NCI-H1694 (cell line): ENCODE results near the gene CD151.

ENCODE experiments used
- DNase-seq: peaks from one replicate; lab custom pipeline; 2025; lab: John Stamatoyannopoulos, UW

Gene CD151

DNA sequence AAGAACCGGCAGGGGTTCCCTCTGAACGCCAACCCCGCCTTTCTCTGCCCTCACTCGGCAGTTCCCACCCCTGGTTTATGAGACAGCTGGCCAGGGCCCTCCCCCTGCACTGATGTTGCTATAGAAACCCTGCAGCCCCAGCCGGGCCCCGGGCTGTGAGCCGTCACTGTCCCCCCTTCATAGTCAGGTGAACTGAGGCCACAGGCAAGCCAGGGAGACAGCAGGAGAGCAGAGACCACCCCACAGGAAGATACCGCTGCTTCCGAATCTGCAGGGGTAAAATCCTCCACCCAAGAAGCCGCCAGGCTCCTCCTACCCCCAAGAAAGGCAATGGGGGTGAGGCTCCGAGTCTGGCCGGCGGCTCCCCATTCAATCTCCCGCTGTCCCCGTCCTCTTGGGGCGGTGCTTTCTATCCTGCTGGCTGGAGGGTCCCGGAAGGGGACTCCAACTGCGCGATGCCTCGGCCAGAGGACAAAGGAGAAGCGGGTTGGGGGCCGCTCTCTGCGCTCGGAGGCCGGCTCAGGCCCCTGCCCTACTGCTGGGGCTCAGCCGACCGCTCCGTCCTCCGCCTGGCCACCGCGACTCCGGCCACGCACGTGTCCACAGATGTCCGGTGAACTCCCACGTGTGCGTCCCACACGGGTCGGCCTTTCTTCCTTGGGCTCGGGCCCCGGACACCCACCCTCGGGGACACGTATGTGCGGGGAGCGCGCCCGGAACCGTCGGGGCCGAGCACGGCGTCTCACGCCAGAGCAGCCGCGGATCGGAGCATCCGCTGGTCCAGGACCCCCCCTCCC is 35.3 kb upstream of the CD151 start:
- DNase-seq = peak; percentile 90

DNA sequence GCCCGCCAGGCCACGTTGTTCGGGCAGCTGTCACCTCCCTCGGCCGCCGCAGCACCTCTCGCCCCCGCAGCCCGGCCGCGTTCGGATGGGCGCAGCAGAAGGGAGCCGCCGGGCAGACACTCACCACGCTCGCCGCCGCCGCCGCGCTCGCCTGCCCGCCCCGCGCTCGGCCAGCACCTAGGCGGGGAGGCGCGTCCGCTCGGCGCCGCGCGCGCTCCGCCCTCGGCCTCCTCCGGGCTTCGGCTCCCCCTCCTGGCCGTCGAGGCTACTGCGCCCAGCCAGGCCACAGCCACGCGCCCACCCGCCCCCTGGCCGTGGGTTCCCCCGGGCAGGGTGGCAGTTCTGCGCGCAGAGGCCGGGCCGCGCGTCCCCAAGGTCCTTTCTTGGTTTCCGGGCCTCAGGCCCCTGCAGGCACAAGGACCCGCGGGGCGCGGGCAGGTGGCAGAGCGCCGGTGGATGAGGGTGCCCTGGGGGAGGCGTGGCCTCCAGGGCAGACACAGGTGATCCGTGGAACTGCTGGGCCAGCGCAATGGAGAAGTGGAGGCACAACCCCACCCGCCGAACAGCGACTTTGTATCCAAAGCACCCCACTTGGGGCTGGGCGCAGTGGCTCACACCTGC is 34.5 kb upstream of the CD151 start, which contains the start of gene SLC25A22:
Gene SLC25A22, minus strand, starts transcription at position 189 of the 621 bp plus-strand sequence. CDS start 3,275 bp downstream, outside the sequence.
- peak; percentile 32 for DNase-seq

DNA sequence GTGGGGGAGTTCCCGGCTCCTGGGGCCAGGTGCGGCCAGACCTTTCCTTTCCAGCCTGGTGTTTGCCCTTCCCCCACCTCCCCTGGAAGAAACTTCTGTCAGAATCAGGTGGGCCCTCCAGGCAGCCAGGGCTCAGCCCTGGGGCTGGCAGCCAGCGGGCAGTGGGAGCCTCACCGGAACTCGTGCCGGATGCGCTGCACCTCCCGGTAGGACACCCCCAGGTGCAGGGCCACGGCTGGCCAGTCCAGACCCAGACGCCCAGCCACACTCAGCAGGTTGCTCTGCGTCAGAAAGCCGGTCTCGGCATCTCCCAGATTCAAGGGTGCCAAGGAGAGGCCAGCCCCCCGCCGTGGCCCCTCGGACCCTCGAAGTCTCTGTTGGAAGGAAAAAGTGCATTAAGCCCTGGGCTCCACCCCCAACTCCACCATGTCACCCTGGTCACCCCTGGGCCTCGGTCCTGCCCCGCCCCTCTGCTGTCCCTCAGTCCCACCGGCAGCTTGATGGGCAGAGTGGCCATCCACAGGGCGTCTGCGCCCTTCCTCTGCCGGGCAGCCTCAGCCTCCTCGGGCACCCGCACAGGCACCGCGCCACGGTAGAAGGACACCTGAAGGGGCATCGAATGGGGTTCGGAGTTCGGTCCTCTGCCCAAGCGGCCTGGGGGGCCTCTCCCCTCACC is 33.0 kb upstream of the CD151 start:
- DNase-seq = no peak

DNA sequence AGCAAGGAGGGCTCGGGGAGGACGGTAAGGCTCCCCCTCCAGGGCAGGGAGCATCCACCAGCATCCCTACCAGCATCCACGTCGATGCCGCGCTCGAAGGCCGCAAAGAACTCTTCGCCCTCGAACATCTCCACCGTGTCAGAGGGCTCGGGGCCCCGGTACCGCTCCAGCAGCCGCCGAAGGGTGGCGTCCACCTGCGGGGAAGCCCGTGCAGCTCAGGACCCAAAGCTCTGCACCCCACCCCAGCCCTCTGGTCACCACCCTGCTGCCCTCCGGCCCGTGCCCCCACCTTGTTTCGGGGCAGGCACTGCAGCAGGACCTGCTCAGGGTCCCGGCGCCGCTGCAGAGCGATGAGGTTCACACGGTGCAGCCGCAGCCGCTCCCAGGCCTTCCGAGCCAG is 32.3 kb upstream of the CD151 start:
- no peak for DNase-seq

DNA sequence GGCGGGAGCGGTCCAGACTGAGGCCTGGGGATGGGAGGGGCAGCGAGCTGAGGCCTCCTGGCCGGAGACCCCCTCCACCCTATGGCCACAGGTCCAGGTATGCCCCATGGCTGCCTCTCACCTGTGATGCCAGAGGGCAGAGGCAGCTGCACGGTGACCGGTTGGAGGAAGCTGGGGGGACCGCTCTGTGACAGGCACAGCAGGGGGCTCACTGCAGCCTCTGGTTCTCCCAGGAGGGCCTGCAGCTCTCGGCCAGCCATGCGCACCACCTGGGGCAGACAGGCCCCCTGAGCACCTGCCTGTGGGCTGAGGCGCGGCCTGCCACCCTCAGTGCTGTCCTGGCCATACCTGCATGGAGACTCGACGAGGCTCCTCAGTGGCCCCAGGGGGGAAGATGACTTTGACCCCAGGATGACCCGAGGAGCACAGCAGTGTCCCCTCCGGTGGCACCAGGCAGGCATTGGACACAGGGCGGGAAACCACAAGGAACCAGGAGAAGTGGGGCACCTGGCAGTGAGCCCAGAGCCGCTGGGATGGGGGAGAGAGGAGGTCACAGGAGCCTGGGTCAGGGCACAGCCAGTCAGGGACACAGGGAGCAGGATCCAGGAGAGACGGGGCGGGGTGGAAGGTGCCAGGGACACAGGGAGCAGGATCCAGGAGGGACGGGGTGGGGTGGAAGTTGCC is 31.5 kb upstream of the CD151 start:
- no peak for DNase-seq

DNA sequence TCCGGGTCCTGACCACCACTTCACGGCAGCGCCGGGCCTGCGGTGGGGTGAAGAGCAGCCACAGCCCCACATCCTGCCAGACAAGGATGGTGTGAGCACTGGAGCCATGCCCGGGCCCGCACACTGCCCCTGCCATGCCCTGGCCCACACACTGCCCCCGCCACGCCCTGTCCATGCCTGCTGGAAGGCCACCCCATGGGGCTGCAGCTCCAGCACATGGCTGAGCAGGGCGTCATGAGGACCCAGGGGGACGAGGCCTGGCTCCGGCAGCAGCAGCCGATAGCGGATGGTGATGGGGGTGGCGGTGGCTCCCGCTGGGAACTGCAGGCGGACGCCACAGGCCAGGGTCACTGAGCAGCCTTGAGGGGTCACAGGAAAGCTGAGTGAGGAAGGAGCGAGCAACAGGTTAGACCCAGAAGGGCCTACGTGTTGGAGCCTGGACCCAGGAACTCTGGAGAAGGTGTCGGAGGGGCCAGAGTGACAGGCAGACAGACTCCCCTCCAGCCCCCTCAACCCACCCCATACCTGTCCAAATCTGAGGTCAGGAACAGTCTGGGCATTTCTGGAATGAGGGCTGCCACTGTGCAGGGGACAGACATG is 30.6 kb upstream of the CD151 start:
- no peak for DNase-seq

DNA sequence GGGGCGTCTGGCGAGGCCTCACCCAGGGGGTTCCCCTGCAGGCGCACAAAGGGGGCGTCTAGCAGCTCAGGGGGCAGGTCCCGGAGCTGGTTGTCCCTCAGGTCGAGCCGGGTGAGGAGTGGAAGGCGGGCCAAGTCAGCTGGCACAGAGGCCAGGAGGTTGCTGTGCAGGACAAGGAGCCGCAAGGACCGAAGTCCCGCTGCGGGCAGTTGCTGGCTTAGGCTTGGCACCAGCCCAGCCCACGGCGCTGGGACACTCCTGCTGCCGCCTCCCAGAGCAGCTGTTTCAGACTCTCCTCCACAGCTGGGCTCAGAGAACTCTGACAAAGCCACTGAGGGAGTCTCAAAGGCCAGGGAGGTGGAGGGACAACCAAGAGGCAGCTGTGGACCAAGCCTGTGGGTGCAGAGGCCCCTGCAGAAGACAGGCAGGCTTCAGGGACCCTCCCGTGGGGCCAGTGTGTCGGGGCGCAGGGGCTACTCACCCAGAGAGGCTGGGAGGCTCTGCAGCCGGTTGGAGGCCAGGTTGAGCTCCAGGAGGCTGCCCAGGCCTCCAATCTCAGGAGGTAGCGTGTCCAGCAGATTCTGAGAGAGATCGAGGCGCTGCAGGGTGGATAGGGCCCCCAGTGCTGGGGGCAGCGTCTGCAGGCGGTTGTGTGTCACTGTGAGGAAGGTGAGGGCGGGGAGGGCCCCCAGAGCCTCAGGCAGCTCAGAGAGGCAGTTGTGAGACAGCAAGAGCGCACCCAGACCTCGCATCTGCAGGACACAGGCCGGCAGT is 29.9 kb upstream of the CD151 start:
- DNase-seq = no peak

DNA sequence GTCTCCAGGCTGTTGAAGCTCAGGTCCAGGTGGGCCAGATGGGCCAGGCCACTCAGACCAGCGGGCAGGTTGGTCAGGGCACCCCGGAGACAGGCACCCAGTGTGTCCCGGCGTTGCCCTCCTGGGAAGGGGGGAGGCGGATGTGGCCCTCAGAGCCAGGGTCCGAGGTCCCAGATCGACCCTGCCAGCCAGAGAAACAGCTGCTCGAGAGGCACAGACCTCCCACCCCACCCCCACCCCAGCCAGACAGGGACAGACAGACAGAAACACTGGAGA is 29.3 kb upstream of the CD151 start:
- DNase-seq = no peak

DNA sequence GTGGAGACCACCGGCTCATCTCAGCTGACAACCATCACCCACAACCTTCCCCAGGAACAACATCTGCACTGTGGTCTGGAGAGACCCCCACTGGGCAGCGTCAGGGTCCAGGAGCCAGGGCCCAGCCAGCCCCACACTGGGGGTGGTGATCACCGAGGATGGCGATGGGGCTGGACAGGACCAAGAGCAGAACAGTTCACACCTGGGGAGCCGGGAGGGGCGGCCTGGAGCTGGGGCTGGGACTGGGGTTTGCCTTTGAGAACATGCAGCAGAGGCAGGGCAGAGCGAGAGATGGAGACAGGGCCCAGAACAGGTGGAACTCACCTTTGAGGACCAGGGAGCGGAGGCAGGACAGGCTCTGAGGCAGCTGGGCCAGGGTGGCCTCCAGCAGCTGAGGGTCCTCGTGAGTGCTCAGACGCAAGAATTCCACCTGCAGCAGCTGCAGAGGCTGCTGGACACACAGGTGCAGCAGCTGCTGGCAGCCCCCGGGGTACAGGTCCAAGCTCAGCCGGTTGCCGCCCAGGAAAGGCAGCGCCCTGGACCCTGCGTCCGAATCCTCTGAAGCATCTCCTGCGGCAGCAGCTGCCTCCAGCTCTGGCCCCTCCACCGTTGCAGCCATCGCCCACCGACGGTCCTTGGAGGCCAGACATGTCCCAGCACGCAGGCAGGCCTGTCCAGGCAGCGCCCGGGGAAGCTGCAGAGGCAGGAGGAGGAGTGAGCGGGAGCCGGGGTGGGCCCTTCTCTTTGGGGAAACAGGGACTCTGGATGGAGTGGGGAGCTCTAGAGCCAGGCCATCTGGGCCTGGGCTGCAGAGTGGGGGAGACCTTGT is 28.8 kb upstream of the CD151 start:
- peak; percentile 25 for DNase-seq

DNA sequence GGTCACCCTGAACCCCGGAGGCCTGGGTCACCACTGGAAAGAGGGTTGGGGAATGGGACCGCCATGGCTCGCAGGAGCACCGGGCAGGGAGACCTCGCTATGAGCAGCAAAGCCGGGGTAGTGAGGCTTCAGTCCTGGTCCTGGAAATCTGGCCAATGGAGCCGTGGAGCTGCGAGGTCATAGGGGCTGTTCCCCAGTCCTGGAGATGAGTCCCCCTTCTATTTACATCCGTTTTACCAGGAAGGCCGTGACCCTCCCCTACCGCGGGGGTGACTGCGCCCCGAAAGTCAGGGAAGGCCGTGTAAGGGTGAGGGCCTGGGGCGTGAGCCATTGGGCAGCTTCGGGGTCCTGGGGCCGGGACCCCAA is 28.2 kb upstream of the CD151 start:
- no peak for DNase-seq

DNA sequence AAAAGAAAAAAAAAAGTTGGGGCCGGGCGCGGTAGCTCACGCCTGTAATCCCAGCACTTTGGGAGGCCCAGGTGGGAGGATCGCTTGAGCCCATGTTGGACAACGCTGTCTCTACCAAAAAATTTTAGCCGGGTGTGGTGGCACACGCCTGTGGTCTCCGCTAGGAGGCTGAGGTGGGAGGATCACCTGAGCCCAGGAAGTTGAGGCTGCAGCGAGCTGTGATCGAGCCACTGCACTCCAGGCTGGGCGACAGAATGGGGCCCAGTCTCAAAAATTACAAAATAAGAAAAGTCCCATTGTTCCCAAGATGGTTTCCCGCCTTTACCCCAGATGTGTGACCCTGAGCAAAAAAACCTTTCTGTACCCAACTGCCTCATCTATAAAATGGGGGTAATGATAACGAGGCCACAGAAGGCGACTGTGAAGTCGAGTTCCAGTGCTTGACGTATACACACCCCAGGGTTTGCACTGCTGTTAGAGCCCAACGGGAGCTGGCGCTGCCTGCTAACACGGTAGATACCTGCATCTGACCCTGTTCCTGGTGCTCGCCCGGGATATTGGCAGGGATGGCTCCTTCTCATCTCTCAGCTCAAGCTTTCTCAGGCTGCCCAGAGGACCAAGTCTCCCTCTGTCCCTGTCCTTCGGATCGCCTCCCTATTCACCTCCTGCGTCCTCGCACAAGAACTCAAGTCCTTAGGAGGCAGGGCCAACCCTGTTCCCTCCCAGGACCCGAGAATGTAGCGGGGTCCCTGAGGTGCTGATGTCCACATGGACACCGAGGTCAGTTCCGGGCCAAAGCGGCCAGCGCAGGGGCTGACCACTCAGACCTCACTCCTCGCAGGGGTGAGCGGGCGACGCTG is 24.1 kb upstream of the CD151 start:
- no peak for DNase-seq

DNA sequence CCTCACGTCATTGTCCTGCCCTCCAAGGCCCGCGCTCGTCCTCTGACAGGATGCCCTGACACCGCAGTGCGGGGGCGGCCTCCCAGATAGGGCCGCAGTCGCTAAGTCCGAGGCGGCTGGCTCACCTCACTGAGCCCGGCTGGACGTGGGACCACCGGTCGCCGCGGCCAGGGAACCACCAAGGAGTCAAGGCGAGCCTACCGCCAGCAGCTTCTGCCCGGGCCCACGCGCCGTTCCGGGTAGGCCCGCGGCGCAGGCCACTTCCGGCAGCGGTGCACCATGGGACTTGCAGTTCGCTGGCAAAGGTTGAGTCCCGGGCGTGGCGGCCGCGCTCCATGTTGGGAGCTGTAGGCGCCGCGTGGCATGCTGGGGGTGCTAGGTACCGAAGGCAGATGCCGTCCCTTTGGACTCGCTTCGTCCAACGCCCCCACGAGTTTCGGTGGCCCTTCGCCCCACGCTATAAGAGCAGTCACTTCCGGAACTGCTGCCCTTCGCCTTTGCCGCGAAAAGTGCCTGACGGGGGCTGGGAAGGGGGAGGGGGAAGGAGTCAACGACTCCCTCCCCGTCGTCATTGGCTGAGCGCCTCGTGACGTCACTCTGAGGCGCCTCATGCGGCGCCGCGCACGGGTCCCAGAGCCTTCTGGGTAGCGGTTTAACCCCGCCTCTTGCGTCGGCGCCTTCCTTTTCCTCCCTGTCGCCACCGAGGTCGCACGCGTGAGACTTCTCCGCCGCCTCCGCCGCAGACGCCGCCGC is 23.3 kb upstream of the CD151 start, which contains the start of gene RPLP2:
Gene RPLP2, plus strand, starts transcription at position 681 of the 753 bp plus-strand sequence. CDS start 268 bp downstream, outside the sequence.
- DNase-seq = peak; percentile 86

DNA sequence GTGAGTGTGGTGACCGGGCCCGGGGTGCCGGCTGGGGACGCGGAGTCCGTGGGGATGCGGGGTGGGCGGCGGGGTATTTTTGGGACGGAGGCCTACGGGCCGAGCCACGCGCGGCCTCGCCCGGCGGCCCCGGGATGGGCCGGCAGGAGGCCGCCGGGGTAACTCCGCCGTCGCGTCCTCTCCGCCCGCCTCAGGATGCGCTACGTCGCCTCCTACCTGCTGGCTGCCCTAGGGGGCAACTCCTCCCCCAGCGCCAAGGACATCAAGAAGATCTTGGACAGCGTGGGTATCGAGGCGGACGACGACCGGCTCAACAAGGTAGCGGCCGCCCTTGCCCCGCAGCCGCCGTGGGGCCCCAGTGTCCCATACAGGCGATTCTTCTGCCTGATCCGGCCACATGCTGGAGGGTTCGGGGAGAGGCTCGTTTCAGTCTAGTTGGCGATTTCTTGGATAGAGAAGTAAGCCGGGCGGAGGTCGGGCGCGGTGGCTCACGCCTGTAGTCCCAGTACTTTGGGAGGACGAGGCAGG is 22.6 kb upstream of the CD151 start:
- DNase-seq = no peak

DNA sequence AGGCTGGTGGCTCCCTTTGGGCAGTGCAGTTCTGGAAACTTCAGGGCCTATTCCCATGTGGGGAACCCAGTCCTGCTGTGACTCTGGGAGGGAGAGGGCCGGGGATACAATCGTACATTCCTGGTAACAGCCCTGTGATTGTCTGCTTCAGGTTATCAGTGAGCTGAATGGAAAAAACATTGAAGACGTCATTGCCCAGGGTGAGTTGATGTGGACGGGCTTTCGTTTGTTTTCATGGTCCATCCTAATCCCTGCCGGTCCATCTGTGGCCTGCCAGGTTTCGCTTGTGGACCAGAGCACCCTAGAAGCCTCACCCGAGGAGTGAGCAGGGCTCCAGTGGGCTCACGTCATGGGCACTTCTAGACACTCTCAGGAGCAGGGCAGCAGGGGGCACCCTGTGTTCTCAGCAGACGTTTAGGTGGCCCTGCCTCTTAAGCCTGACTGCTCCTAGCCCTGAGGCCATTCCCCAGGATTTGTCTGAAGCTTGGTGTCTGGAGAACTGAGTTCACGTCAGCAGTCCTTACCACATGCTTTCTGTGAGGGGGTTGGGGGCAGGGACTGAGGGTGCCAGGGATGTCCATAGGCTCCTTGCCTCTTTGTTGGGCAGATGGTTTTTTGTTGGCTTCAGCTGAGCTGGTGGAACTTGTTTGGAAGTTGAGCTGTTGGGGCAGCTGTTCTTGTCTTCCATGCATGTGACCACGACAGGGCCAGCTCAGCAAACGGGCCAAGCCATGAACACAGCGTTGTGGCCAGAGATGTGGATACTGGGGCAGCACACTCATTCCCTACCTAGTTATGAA is 21.1 kb upstream of the CD151 start:
- no peak for DNase-seq

DNA sequence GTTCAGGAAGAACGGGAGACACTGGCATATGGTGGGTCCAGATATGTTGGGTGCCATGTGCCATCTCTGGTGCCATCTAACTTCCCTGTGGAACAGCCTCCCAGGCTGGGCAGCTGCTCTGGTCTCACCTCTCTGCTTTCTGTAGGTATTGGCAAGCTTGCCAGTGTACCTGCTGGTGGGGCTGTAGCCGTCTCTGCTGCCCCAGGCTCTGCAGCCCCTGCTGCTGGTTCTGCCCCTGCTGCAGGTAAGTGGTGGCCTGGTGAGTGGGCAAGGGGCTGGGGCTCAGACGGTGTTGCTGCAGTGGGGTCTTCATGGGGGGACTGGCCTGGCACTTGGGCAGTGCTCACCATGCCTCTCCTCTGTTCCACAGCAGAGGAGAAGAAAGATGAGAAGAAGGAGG is 20.4 kb upstream of the CD151 start:
- no peak for DNase-seq

DNA sequence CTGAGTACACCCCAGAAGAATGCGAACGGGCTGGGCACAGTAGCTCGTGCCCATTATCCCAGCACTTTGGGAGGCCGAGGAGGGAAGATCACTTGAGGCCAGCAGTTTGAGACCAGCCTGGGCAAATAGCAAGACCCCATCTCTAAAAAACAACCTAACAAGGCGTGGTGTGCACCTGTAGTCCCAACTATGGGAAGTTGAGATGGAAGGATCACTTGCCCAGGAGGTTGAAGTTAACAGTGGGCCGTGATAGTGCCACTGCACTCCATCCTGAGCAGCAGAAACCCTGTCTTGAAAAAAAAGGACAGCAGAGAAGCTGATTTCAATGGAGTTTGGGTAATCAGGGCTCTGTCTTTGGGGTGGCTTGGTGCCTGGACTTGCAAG is 19.7 kb upstream of the CD151 start:
- DNase-seq = no peak

DNA sequence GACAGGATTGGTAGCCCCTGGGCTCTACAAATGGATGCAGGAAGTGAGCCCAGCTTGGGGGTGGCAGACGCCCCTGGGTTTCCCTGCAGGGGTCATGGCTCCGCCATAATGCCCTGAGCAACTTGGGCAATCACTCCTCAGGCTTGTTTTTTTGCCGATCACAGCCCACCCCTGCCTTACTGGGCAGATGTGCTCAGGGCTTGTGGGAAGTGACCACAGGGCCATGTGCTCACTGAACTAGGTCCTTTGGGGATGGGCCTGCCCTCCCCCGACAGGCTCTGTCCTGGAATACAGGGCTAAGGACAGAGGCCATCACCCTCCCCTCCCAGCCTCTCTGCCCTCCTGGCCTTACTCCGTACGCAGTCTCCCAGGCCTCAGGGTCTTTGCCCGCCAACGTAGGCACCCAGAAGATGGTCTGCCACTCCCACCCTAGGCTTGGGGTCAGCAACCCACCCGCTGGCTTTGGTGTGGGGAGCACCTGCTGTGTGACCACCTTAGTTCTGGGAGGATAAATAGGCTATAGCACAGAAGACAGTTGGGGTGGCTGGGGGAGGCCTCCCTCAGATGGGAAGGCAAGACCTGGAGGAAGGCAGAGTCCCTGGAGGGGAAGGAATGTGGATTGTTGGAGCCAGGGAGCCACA is 19.2 kb upstream of the CD151 start:
- no peak for DNase-seq
